Fibroblast of villous mesenchyme (primary cell): ENCODE measurements around the gene MVB12B. TPM values are rescaled to one million over a fixed set of nuclear protein-coding genes. Genes with fewer than 3 reads are reported as not detected.

ENCODE experiments used
- DNase-seq: peaks from one replicate; pipeline ENCODE4 v3.0.0-alpha.2; 2010; ENCODE audit warnings: low read depth
- H3K4me3 ChIP-seq: 2 replicates; pipeline ENCODE4 v1.5.1; 2011; ENCODE audit warnings: low read depth, mild to moderate bottlenecking, low read length
- total RNA-seq: library from RNA; depleted of rRNA; stranded (reverse); fragments of >200 nt; gene quantifications from 2 replicates; pipeline ENCODE4 v1.2.3, GENCODE V29; 2012
- TF ChIP-seq, protein P1 (sequence below): IDR thresholded peaks from 2 replicates; pipeline ENCODE4 v1.5.1; 2012; ENCODE audit warnings: low read depth, mild to moderate bottlenecking, low read length; ENCODE audit not compliant: insufficient read depth

MVB12B gene
- total RNA-seq, 1 donor: 3.5 TPM

DNA sequence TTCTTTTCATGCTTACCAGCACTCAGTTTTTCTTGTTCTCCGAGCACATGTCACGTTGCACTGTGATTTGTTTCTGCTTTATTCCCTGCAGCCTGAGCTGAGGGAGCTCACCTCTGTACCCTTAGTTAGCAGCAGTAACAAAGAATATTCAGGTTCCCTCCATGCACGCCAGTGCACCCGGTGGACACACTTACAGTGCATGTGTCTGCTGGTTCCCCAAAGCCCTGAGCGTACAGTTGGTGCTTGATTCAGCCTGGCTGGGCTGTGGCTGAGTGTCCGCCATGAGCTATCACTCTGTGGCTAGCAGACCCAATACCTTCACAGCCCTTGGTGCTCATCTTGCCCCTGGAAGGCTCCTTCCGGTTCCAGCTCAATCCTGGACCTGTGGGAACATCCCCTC, 93.5 kb downstream of the MVB12B start:
- no peak overlapping the region for H3K4me3 ChIP-seq
- DNase-seq: no peak
- TF ChIP-seq, protein P1, sequence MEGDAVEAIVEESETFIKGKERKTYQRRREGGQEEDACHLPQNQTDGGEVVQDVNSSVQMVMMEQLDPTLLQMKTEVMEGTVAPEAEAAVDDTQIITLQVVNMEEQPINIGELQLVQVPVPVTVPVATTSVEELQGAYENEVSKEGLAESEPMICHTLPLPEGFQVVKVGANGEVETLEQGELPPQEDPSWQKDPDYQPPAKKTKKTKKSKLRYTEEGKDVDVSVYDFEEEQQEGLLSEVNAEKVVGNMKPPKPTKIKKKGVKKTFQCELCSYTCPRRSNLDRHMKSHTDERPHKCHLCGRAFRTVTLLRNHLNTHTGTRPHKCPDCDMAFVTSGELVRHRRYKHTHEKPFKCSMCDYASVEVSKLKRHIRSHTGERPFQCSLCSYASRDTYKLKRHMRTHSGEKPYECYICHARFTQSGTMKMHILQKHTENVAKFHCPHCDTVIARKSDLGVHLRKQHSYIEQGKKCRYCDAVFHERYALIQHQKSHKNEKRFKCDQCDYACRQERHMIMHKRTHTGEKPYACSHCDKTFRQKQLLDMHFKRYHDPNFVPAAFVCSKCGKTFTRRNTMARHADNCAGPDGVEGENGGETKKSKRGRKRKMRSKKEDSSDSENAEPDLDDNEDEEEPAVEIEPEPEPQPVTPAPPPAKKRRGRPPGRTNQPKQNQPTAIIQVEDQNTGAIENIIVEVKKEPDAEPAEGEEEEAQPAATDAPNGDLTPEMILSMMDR: no peak

DNA sequence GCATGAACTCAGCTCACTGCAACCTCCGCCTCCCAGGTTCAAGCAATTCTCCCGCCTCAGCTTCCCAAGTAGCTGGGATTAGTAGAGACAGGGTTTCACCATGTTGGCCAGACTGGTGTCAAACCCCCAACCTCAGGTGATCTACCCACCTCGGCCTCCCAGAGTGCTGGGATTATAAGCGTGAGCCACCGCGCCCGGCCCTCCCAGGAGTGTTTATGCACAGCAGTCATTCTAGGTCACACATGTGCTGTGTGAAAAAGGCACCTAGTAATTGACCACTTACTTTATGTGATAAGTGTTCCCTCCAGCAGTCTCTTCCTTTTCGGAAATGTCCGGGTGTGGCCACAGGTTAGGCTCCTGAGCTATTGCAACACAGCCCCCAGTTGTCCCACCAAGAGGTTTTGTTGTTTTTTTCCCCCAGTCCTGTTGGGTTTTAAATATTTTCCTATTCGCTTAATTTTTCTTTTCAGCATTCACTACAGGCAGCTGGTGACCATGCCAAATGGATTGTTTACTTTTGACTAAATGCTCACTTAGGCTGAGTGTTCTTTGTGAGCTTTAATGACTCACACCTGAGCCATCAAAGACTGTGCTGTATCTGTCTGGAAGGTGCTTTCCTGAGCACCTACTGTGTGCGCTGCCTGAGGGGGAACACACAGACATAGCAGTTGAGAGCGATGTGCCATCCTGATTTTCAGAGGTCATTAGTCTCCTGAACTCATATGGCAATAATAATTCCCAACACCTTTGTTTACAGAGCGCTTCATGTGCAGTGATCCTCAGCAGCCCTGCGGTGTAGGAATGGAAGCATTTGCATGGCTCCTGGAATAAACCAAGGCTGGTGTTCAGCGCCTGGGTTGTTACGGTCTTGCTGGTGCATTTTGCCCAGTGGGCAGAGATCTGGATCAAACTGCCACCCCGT, 94.3 kb downstream of the MVB12B start:
- TF ChIP-seq, protein P1: no peak
- no peak for DNase-seq
- no peak overlapping the region for H3K4me3 ChIP-seq

DNA sequence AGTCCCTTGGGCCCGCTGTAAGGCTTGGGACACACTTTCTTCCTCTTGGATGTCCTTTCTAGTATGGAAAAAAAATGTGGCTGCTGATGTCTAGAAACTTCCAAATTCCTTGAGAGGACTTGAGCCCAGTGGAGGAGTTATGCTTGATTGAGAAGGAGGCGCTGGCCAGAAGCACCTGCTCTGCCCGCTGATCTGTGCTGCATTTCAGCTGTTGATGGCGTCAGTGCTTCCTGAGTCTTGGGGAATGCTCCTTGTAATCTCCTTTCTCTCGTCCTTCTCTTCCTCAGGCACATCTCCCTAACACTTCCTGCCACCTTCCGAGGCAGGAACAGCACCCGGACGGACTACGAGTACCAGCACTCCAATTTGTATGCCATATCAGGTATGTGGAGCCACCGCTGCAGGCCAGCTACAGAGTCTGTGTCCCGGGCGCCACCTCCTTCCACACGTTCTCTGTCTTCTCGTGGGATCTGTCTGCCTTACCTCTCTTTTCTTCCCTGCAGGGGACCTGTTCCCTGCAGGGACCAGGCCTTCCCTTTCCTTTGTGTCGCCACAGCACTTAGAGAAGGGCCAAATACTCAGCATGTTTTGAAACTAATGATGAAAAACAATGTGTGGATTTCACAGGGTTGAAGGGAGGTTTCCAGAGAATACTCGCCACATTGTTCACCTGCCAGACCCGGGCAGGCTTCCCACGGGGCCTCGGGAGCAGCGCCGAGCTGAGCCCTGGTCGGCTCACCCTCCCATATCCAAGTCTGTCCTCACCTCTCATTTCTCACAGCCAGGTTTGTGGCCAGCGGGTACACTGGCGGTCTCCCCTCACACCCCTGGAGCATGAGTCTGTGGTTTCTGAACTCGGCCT, 95.2 kb downstream of the MVB12B start:
- DNase-seq: no peak
- no peak overlapping the region for H3K4me3 ChIP-seq
- TF ChIP-seq, protein P1: no peak

DNA sequence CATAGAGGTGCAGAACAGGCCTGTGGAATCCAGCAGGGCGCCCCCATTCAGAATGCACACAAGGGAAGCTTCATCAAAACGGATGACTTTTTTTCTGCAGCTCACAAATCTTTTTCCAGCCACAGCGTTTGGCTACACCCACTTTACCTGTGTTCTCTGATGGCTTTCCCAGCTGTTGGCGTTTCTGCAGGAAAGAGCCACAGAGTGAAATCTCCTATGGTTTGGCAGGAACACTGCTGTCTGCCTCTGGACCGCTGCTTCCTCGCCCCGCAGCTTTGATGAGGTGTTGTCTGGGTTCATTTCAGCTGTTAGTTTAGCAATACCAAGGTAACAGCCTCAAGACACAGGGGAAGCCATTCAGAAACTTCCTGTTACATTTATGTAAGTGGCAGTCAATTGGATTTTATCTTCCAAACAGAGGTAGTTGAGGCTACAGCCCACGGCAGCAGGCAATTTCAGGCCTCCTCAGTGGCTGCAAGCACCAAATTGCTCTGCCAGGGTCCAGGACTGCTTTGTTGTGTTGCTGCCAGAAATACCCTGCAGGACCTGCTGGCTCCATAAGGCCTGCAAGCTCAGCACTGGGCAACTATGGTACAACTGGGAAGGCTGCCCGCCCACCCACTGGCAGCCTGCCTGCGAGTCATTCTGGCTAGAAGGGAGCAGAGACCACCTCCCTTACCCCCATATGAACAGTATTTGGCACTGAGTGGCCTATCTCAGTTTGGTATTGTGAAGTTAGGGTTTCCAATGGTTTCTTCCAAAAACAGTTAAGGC, 96.7 kb downstream of the MVB12B start:
- DNase-seq: no peak
- no peak overlapping the region for H3K4me3 ChIP-seq
- TF ChIP-seq, protein P1: no peak

DNA sequence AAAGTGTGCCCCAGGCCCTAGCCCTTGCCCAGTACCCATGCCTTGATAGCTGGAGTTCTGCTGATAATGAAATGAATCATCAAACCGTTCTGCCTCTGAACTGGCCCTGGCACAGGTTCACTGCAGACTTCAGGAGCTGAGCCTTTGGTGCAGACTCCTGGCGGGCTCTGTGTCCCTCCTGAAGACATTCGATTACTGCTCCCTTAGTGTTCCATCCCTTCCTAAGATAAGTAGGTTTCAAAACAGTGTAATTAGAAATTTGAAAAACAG, 97.2 kb downstream of the MVB12B start:
- no peak for DNase-seq
- TF ChIP-seq, protein P1: no peak
- H3K4me3 ChIP-seq: no peak overlapping the region

DNA sequence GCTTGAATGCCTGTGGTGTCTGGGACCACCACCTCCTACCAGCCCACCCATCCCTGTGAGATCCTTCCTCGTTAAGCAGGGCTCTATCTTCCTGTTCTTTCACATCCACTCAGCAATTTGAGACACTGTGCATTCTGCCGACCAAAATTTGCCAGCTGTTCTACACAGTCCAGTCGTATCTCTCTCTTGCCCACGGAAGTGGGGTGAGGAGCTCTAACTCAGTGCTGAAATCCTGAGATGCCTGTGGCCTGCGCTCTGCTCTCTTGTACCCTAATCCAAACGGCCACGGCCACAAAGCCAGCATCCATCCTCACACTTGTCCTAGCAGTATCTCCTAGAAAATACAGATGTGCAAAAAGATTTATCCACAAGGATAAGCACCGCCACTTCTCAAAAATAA, 97.9 kb downstream of the MVB12B start:
- TF ChIP-seq, protein P1: no peak

More for the DNA sequence above, 97.9 kb downstream of the MVB12B start:
- DNase-seq: no peak
- H3K4me3 ChIP-seq: no peak overlapping the region
